NCI-H345 (cell line): Measurements from ENCODE around the gene TGIF2LY.
"Not testable (repeated sequence)": the region's sequence is repeated elsewhere in the genome, so short reads cannot be mapped to it uniquely, and the experiment has no call there.

Source experiments
- DNase-seq: peaks from one replicate; lab custom pipeline; 2025; lab: John Stamatoyannopoulos, UW

Gene TGIF2LY

DNA sequence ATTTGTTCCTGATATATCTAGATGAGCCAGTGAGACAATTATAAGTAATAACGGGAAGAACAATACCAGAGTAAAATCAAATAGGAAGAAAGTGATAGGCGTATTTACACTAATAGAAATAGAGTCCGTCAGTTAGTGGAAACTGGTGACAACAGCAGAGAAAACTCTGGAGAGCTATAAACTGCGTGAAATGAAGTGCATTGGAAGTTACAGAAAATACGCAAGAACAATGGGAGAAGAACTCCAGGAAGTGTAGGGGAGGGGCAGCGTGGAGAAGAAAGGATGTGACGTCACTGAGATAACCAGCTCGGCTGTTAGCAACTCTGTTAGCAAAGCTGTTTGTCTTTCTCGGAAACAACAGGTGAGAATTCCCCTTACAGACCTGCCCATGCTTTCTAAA is at the start of gene TGIF2LY:
Gene TGIF2LY, plus strand, starts transcription at position 301 of the 400 bp plus-strand sequence. CDS start 178 bp downstream, outside the sequence.
- not testable (repeated sequence) for DNase-seq
